GM19238 (cell line): ENCODE results near the gene SPACA4.

Source experiments
- DNase-seq: peaks from one replicate; pipeline ENCODE4 v3.0.0; 2011; ENCODE audit warnings: low spot score; ENCODE audit not compliant: insufficient read length

The SPACA4 gene

GRCh38 chr19:48596679-48597465 lies 9.7 kb upstream of the SPACA4 start:
- no peak for DNase-seq

GRCh38 chr19:48598996-48599700 lies 7.4 kb upstream of the SPACA4 start:
- DNase-seq: no peak

- no peak for DNase-seq
Observed at GRCh38 chr19:48600679-48601417, 5.7 kb upstream of the SPACA4 start.

- no peak for DNase-seq
Observed at GRCh38 chr19:48603001-48603400, 3.5 kb upstream of the SPACA4 start.

GRCh38 chr19:48603449-48603848 lies 3.1 kb upstream of the SPACA4 start:
- no peak for DNase-seq

- DNase-seq: no peak
Observed at GRCh38 chr19:48603850-48604249, 2.7 kb upstream of the SPACA4 start.

GRCh38 chr19:48607359-48607755 lies 815 bp downstream of the SPACA4 start:
- no peak for DNase-seq

GRCh38 chr19:48608798-48609263 lies 2.3 kb downstream of the SPACA4 start:
- peak; percentile 44 for DNase-seq

- no peak for DNase-seq
Observed at GRCh38 chr19:48609571-48610108, 3.1 kb downstream of the SPACA4 start.

GRCh38 chr19:48611872-48612271 lies 5.3 kb downstream of the SPACA4 start:
- no peak for DNase-seq

GRCh38 chr19:48613024-48613851 lies 6.7 kb downstream of the SPACA4 start:
- DNase-seq: no peak

- no peak for DNase-seq
Observed at GRCh38 chr19:48613852-48614435, 7.4 kb downstream of the SPACA4 start.

GRCh38 chr19:48614436-48615230 lies 8.1 kb downstream of the SPACA4 start, which contains the start of gene FAM83E:
FAM83E (minus strand) TSS chr19:48615076; CDS start chr19:48613372, 1,704 bp downstream.
- no peak for DNase-seq

GRCh38 chr19:48615231-48616040 lies 8.9 kb downstream of the SPACA4 start:
- no peak for DNase-seq

- no peak for DNase-seq
Observed at GRCh38 chr19:48616041-48616436, 9.5 kb downstream of the SPACA4 start.

GRCh38 chr19:48616491-48617056 lies 10.0 kb downstream of the SPACA4 start:
- DNase-seq: no peak

GRCh38 chr19:48617146-48617937 lies 10.8 kb downstream of the SPACA4 start:
- no peak for DNase-seq
